HG02759 (cell line): ENCODE results near the gene BRPF1.

Experiments
- ATAC-seq: cut with Tn5 transposase; IDR thresholded peaks from one replicate; pipeline ENCODE4 v1.9.1; 2021; ENCODE audit warnings: mild to moderate bottlenecking, moderate library complexity; ENCODE audit not compliant: unreplicated experiment

The BRPF1 gene, protein sequence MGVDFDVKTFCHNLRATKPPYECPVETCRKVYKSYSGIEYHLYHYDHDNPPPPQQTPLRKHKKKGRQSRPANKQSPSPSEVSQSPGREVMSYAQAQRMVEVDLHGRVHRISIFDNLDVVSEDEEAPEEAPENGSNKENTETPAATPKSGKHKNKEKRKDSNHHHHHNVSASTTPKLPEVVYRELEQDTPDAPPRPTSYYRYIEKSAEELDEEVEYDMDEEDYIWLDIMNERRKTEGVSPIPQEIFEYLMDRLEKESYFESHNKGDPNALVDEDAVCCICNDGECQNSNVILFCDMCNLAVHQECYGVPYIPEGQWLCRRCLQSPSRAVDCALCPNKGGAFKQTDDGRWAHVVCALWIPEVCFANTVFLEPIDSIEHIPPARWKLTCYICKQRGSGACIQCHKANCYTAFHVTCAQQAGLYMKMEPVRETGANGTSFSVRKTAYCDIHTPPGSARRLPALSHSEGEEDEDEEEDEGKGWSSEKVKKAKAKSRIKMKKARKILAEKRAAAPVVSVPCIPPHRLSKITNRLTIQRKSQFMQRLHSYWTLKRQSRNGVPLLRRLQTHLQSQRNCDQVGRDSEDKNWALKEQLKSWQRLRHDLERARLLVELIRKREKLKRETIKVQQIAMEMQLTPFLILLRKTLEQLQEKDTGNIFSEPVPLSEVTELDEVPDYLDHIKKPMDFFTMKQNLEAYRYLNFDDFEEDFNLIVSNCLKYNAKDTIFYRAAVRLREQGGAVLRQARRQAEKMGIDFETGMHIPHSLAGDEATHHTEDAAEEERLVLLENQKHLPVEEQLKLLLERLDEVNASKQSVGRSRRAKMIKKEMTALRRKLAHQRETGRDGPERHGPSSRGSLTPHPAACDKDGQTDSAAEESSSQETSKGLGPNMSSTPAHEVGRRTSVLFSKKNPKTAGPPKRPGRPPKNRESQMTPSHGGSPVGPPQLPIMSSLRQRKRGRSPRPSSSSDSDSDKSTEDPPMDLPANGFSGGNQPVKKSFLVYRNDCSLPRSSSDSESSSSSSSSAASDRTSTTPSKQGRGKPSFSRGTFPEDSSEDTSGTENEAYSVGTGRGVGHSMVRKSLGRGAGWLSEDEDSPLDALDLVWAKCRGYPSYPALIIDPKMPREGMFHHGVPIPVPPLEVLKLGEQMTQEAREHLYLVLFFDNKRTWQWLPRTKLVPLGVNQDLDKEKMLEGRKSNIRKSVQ (N-terminal part only)

DNA sequence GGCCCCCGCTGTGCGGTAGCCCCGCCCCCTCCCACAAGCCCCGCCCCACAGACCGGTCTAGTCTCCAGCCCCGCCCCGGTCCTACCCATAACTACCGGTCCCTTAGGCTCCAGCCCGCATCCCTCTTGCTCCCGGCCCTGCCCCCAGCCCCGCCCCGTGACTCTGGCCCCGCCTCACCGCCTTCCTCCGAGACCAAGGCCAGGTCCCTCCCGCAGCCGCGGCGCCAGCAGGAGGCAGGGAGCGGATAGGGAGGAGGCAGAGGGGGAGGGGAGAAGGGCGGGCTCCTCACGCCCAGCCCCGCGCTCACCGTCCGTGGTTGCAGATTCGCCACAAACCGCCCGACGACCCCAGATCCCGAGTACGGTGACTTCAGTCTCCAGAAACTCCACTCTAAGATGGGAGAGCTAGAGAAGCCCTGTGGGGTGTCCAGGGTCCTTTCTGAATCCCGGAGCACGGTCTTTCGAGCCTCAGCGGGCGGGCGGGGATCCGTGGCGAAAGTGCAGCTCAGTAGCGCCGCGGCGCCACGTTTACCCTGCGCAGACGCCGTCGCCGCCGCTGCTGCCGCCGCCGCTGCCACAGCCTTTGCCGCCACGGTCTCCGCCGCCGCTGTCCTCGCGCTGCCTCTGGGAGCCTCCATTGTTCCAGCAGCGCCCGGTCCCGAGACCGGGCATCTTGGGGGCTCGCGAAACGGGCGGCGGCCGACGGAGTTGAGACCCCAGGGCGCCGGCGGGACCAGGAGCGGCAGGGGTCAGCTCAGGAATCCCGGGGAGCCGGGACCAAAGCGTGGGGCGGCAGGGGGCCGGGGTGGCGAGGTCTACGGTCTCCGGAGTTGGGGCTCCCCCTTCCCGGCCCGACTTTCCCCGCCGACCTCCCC lies at the start of gene BRPF1:
TSS of gene BRPF1 (plus strand) at position 530 of the 874 bp plus-strand sequence. CDS start 2,406 bp downstream, outside the sequence.
- ATAC-seq = peak; percentile 95

DNA sequence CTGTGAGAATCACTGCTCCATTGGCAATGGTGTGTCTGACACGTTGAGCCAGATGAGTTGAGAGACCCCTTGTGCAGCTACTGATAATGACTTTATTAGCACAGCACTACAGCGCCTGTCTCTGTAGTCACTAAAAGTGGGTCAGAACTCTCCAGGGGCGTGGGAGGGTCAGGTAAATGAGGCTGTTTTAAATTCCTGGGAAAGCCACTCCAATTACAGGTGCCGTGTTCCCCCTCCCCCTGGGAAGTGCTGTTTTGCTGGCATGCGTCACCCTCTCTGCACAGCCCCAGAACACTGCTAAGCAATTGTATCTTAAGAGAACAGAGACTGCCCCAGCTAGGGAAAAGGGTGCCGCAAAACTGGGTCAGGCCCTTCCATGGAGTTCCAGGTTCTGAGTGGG lies 49.4 kb upstream of the BRPF1 start:
- no peak for ATAC-seq

DNA sequence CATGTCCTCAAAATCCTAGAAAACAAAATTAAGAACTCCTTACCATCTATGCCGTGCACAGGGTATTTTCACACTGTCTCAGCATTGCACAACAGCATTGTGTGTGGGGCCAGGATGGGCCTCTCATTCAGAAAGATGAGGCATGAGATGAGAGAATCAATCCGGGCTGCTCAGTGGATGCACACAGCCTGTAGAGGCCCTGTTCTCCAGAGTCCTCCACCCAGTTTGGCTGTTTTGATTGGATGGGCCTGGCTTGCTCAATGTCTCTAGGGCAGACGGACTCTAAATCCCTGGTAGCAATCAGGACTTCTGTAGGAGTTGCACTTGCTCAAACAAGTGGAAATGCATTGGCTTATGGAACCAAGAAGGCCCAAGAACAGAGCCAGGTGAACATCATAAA lies 48.1 kb upstream of the BRPF1 start:
- no peak for ATAC-seq

DNA sequence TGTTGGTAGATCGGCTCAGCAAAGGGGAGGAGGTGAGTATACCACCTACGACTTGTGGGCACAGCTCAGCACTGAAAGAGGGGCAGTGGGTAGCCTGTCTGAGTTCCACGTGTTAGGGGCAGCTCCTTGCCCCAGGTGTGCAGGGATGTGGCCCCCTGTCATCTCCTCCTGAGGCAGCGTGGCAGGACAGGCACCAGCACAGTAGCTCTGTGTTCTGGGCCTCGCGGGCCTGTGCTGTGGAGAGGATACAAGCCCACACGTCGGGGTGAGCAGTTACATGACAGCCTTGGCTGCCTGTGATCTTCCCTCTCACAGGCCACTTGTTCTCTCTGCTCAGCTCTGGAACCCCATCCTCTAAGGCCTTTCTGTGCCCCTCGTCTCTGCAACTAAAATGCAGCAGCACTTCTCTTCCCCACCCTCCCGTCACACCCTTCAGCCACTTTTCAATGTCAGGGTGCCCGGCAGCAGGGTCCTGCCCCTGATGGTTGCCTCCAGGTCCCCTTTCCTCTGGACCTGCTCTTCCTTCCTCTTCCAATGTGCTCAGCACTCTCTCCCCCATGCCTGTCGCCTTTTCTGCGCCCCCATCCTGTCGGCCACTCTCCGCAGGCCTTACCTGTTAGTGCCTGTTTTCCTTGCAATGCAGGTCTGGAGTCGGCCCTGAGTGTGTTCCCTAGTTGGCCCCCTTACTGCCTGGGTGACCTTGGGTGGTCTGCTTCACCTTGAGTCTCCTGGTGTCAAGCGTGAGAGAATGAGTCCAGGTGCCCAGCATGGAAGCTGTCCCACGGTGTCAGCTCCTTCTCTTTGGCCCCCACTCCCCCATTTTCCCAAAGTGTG lies 46.1 kb upstream of the BRPF1 start:
- no peak for ATAC-seq

DNA sequence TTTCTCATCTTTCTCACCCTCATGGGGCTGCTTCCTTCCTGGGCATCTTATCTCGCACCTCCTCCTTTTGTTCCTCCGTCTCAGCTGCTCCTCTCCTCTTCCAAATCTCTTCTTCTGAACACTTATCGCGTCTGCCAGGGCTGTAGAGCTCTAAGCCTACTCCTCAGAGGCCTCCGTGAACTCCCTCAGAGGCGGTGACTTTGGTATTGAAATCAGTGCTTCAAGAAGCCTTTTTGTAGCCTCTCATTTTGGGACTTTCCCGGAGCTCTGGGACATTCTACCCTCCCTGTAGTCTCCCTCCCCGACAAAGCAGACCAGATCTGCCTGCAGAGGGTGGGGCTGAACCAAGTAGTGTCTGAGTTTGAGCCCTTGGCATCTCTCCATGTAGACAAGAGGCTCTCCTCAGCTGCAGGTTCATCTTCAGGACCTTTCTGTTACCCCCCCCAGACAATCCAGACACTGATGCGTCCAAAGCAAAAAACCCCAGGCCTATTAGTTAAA lies 45.4 kb upstream of the BRPF1 start:
- no peak for ATAC-seq

DNA sequence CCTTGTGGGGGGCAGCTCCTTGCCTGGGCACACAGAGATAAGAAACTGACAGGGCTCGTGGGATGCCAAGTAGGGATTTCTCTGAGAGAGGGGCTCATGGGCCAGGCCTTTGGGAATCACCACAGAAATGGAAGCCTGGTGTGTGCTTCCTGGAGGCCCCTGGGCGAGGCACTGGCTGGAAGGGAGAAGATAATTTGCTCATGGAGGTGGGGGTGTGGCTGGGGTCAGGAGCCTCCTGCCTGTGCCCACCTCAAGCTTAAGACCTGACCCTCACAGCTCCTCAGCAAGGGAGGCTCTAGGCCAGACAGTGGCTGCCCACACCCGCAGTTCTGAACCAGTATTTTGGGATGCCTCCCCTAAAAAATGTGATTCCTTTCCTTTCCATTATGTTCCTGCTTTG lies 44.8 kb upstream of the BRPF1 start:
- no peak for ATAC-seq

DNA sequence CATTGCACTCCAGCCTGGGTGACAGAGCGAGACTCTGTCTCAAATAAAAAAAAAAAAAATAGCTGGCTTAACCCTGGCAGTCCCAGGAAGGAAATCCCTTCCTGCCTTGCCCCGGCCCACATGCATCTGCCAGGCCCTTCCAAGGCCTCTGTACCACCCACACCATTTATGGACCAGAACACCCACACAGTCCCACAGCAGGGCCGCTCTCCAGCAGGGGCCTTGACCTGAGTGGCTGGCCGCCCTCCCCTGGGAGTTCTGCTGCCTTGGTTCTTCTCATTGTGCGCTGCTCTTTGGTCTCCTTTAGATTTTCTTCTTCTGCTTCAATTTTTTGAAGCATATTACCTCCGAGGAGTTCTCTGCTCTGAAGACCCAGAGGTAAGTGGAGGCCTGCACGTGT lies 44.0 kb upstream of the BRPF1 start:
- no peak for ATAC-seq

DNA sequence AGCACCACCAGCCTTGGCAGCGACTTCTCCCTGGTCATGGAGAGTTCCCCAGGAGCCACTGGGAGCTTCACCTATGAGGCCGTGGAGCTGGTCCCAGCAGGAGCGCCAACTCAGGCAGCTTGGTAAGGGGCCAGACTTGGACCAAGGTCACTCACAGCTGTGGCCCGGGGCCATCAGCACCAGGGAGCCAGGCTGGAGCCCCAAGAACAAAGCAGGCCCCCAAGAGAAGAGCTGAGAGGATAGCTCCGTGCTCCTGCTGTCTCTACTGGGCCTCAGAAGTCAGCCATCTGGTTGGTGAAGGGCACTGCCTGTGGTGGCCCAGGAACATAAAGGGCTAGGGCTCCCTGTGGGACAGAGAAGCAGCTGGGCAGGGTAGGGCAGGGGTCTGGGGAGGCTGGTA lies 42.6 kb upstream of the BRPF1 start:
- ATAC-seq = no peak

DNA sequence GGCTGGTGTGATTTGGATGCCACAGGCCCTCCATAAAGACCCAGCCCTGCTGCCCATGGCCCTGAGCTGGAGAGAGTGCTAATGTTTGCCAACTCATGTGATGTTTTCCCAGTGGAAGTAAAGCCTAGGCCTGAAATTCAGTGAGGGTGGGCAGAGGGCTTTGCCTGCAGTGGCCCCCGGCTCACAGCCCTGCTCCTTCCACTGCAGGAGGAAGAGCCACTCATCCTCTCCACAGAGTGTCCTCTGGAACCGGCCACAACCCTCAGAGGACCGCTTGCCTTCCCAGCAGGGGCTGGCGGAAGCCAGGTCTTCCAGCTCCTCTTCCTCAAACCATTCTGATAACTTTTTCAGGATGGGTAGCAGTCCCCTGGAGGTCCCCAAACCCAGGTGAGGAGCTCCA lies 41.8 kb upstream of the BRPF1 start:
- ATAC-seq = no peak

DNA sequence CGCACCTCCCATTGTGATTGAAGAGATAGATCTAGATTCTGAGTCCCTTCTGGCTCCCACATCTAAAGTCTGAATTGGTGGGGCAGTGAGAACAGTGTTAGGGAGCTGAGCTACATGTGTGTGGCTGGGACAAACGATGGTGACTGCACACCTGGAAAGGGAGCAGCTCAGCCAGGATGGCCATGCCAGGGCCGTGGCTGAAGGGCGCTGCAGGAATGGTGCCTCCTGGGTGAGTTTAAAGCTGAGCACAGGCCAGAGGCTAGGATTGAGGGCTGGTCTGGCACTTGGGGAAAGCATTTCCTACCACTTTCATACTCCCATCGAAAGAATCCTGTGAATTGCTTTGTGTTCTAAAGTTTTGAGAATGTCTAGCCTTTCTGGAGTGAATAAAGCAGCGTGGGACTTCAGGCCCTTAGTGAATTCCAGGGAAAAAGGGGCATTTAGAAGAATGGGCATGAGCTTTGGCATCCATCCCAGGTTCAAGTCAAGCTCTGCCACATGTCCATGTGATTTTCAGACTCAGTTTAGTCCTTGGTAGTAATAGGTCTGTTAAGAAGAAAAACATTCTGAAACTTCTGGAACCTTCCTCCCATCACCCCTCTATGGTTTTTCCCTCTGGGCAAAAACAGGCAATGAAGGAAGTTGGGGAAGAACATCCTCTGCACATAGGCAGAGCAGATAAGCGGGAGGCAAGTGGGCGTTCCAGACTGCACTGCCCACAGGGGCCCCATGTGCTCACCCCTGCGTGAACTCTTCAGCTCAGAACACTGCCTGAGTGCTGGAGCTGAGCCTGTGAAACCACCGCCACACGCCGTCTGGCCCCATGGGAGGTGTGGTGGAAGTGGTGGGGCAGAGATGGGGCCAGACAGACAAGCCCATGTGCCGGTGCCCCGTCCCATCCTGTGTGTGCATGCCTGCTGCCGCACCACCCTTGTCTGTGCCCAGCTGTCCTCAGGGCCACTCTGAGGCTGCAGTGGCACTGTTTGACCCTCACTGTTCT lies 40.8 kb upstream of the BRPF1 start:
- ATAC-seq = peak; percentile 100

DNA sequence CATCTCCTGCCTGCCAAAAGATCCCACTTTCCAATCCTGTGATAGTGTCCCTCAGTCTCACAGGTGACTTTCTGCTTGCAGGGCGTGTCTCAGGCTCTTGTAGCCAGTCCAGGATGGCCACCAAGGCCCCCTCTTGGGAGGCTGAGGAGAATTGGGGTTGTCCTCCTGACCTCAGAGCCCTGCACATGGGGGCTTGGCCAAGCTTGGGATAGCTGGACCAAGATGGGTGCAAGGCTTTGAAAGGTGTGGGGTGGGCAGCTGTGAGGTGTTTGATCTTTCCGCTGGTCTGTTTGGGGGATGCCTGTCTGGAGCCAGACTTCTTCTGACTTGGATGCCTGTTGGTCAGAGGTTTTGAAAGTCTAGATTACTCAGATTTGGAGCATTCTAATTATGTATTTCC lies 39.9 kb upstream of the BRPF1 start:
- no peak for ATAC-seq

DNA sequence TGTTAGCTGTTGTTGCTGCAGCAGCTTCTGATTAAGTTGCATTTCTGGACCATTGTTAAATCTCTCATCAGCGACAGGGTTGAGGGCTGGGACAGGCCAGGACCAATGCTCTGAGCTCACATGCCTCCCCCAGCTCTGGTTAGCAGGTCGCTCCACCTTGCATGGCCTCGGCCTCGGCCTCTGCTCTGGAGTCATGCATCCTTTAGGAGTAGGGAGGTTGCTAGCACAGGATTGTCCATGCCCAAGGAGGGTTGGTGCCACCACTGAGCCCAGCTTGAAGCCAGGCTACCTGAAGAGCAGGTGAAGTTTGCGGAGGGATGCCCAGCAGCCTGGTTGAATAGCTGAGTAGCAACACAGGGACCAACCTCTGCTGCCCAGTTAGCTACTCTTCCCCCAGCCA lies 39.1 kb upstream of the BRPF1 start:
- ATAC-seq = no peak

DNA sequence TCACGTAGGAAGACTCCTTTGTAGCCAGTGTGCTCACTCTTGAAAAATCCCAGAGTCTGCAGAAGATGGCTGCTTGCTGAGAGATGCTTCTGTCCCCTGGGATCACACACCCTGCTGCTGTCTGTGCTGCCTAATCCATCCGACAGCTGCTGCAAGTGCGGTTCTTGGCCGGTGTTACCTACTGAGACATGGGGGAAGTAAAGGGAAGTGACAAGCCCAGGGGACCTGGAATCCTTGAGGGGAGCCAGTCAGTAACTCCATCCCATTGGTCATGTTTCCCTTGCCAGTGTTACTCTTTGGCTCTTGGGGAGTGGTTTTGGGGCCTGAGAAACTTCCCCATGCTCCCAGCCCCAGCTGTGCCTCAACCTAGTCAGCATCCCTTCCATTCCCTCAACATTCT lies 36.2 kb upstream of the BRPF1 start:
- ATAC-seq = no peak

DNA sequence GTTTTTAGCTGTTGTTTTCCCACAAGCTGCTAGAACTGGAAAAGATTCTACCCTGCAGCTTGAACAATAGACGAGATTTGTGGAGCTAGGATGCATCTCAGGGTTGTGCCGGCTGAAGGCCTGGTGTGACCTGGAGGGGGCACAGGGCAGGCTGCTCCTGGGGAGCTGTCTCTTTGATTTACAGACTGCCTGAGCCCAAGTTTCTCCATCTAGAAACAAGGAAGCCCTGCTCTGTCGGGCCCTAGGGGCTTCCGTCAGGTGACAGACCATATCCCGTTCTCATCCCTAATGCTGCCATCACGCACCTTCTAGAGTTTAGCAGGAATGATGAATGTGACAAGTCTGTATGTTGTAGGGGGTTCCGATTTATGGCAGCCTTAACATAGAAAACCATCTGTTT lies 35.8 kb upstream of the BRPF1 start:
- ATAC-seq = no peak

DNA sequence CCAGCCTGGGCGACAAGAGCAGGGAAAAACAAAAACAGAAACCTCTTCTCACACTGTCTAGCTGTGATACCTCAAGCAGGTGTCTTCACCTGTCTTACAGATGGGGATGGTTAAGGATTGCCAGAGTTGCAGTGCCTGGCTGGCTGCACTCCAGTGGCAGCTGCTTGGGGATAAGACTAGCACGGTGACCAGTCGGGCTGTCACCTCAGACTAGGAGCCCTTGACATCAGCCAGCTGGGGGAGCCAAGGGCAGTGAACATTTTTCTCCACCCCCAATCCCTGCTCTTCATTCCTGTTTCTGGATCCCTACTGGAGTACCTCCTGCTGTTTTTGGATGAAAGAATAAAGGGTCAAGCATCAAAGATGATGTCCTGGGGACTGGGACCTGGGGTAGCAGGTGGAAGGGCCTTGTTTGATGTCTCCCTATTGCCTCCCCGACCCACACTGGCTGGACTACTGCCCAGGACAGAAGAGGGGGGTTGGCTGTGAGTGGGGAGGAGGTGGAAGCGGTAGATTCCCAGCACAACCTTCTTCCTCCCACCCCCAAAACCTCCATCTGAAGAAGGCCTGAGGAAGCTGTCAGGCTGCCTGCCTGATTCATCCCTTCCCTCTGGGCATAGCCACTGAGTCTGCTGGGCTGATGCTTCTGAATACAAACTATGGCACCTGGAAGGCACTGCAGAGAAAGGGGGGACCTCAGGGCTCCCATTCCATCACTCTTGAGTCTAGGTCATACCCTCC lies 34.9 kb upstream of the BRPF1 start:
- ATAC-seq = no peak

DNA sequence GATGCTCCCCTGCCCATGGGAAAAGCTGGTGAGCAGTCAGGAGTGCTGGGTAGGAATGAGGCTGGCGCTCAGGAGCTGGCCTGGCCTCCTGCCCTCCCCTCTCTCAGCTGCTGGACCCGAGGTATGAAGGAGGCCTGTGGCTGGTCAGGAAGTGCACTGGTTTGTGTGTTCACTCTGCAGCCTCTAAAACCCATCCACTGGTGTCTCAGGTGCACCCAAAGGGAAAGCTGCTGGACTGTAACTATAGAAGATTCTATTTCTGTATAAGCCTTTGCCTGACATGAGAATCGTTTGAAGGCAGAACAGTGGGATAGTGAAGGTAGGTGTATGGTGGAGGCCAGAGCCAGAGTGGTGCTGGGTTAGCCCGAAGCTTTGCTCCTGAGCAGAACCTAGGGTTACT lies 33.6 kb upstream of the BRPF1 start:
- no peak for ATAC-seq

DNA sequence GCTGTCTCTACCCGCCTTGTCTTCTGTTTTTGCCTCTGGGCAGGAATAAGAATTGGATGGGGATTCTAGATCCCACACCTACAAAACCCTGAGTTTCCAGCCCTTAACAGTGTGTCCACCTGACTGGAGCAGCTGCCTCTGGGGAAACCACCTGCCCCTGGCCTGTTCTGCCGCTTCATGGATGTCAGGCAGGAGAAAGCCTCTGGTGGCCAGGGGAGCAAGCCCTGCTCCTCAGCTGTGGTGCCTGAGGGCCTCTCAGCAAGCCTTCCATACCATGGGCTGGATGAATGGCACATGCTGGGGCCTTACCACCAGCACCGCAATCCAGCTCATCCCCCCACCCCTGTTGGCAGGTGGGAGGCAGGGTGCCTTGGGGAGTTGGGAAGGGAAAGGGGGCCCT lies 33.2 kb upstream of the BRPF1 start:
- no peak for ATAC-seq

DNA sequence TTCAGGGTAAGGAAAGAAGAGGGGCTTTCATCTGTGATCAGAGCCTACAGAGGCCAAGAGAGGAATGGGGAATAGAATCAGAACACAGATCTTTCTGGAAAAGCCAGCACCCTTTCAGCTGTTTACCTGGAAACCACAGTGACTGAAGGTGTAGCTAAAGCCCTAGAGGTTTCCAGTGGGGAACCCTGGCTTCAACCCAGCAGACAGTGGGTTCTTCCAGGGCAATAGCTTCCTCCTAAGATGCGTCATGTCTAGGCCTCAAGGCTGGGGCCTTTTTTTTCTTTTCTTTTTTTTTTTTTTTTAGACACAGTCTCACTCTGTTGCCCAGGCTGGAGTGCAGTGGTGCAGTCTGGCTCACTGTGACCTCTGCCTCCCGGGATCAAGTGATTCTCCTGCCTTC lies 31.0 kb upstream of the BRPF1 start:
- ATAC-seq = no peak
